Measurements from ENCODE around the gene PRKRA.

DNA sequence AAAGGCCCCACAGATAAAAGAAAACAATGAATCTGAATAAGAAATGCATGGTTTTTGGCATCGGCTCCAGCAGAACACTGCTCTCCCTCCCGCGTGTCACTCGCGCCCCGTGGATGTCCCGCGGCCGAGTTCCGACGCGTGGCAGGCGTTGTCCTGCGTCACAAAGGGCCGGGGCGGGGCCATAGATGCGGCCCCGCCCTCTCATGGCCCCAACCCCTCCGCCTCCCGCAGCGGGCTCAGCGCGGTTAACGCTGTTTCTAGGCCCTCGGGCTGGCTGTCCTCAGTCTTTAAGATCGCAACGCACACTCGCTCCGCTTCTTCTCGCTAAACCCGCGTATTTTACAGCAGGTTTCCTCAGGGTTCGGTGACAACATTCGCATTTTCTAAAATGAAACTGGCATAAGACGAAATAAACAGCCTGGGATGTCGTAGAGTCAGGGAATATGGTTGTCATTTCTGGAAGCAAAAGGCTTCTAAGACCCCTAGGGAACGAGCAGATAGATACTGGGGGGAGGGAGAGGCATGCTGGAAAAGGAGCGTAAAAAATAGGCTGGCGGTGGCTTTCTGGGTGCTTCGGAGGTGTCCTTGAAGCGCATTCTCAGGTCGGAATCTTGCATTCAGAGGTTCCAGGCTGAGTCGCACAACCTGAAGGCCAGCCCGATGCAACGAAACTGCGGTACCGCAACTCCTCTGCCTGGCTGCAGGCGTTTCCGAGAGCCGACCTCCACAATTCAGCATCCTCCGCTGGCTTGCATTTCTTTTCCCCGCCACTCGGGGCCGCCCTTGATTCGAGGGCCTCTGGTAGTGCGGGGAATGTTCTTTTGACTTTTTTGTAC is 27.7 kb upstream of the PRKRA start, which contains the start of gene FKBP7:
- TF ChIP-seq, protein P1, sequence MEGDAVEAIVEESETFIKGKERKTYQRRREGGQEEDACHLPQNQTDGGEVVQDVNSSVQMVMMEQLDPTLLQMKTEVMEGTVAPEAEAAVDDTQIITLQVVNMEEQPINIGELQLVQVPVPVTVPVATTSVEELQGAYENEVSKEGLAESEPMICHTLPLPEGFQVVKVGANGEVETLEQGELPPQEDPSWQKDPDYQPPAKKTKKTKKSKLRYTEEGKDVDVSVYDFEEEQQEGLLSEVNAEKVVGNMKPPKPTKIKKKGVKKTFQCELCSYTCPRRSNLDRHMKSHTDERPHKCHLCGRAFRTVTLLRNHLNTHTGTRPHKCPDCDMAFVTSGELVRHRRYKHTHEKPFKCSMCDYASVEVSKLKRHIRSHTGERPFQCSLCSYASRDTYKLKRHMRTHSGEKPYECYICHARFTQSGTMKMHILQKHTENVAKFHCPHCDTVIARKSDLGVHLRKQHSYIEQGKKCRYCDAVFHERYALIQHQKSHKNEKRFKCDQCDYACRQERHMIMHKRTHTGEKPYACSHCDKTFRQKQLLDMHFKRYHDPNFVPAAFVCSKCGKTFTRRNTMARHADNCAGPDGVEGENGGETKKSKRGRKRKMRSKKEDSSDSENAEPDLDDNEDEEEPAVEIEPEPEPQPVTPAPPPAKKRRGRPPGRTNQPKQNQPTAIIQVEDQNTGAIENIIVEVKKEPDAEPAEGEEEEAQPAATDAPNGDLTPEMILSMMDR (IDR thresholded peaks at IDR 0.05; ENCODE audit: extremely low read depth in 1 of 2, insufficient read depth in 1 of 2, low read depth in 1 of 2, low read length in 2 of 2) = peak; percentile 68 to 71
- TF ChIP-seq POLR2AphosphoS5 (IDR thresholded peaks at IDR 0.05; ENCODE audit: insufficient read depth, low read depth, low read length) (peak; percentile 67), POLR2A (IDR thresholded peaks at IDR 0.05; ENCODE audit: low read depth, low read length) (peak; percentile 63)

All from endothelial cell of umbilical vein (primary cell).